Measurements from ENCODE around the gene SPATS2L. TPM values are rescaled to one million over a fixed set of nuclear protein-coding genes. Genes with fewer than 3 reads are reported as not detected.

Gene SPATS2L
- total RNA-seq, 3 donors from 2014 or later = 61.3 to 67.5 (median 64.5) TPM

DNA sequence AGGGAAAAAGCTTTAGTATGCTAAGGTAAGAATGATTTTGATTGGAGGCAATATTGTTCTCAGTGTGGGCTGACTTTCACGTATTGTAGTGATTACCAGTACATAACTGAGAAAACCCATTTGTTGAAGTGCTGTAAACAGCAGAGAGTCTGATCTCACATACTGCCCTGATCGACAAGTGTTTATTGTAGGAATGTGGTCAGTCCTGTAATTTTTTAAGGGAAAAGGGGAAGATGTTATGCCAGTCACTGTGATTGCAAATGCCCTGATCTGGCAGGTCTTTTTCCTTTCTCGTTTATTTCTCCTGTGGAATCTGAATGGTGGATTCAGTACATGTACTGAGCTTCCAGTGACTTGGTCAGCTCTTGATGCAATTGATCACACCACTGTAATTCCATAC is 11.5 kb downstream of the SPATS2L start:
- H3K27ac ChIP-seq = peak overlapping the region in 1 of 2 donors; percentile 41

GRCh38 chr2:200318940-200319435 is 12.5 kb downstream of the SPATS2L start:
- DNase-seq (ENCODE audit: low spot score in 2 of 2) = no peak
- no peaks in the 10 kb centered on the region for H3K27me3 ChIP-seq
- no peak overlapping the region for H3K27ac ChIP-seq
- intact Hi-C loops (cut with DNase I; ENCODE audit: low total_unique reads) = no loop called here
- H3K9me3 ChIP-seq = no peaks in the 10 kb centered on the region
- no peaks in the 10 kb centered on the region for H3K36me3 ChIP-seq
- no peak overlapping the region for H3K4me3 ChIP-seq
- peaks cover 4 to 5% of the 10 kb centered on the region in 2 donors for H3K4me1 ChIP-seq
- TF ChIP-seq POLR2AphosphoS5 (IDR thresholded peaks at IDR 0.05) (no peak), POLR2A (IDR thresholded peaks at IDR 0.05) (no peak)
- TF ChIP-seq, protein P1, sequence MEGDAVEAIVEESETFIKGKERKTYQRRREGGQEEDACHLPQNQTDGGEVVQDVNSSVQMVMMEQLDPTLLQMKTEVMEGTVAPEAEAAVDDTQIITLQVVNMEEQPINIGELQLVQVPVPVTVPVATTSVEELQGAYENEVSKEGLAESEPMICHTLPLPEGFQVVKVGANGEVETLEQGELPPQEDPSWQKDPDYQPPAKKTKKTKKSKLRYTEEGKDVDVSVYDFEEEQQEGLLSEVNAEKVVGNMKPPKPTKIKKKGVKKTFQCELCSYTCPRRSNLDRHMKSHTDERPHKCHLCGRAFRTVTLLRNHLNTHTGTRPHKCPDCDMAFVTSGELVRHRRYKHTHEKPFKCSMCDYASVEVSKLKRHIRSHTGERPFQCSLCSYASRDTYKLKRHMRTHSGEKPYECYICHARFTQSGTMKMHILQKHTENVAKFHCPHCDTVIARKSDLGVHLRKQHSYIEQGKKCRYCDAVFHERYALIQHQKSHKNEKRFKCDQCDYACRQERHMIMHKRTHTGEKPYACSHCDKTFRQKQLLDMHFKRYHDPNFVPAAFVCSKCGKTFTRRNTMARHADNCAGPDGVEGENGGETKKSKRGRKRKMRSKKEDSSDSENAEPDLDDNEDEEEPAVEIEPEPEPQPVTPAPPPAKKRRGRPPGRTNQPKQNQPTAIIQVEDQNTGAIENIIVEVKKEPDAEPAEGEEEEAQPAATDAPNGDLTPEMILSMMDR (IDR thresholded peaks at IDR 0.05) = no peak

More for the DNA sequence above, 11.5 kb downstream of the SPATS2L start:
- TF ChIP-seq POLR2AphosphoS5 (IDR thresholded peaks at IDR 0.05) (no peak), POLR2A (IDR thresholded peaks at IDR 0.05) (no peak)
- TF ChIP-seq, protein P1 (IDR thresholded peaks at IDR 0.05) = no peak
- DNase-seq (ENCODE audit: low spot score in 2 of 2) = no peak
- Histone ChIP-seq H3K4me1 (peaks cover 4 to 5% of the 10 kb centered on the region in 2 donors), H3K27me3 (no peaks in the 10 kb centered on the region), H3K9me3 (no peaks in the 10 kb centered on the region), H3K36me3 (no peaks in the 10 kb centered on the region), H3K4me3 (no peak overlapping the region)
- intact Hi-C loops (cut with DNase I; ENCODE audit: low total_unique reads) = no loop called here

GRCh38 chr2:200319548-200320337 is 13.2 kb downstream of the SPATS2L start:
- Histone ChIP-seq H3K4me3 (no peak overlapping the region), H3K4me1 (peaks cover 4 to 5% of the 10 kb centered on the region in 2 donors), H3K9me3 (no peaks in the 10 kb centered on the region), H3K36me3 (no peaks in the 10 kb centered on the region), H3K27ac (no peak overlapping the region), H3K27me3 (no peaks in the 10 kb centered on the region)
- TF ChIP-seq POLR2A (IDR thresholded peaks at IDR 0.05) (no peak), POLR2AphosphoS5 (IDR thresholded peaks at IDR 0.05) (no peak)
- TF ChIP-seq, protein P1 (IDR thresholded peaks at IDR 0.05) = no peak
- DNase-seq (ENCODE audit: low spot score in 2 of 2) = no peak
- intact Hi-C loops (cut with DNase I; ENCODE audit: low total_unique reads) = no loop called here

DNA sequence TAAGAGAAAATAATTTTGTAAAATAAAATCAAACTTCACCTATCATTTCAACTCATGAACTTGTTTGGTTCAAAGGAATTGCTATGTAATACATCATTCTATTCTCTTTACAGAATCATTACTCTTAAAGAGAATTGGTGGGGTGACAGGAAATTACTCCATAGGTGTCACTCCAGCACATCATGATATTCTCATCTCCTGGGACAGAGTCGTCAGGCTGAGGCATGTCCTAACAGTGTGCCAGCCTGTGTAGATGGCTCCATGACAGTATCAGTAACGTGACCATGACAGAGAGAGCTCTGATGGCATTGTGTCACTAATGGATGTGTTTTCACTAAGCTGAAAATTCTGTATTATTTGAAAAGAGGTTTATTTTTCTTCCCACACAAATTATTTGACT is 13.9 kb downstream of the SPATS2L start:
- Histone ChIP-seq H3K27ac (peak overlapping the region; percentile 20 to 34), H3K4me1 (peaks cover 4 to 5% of the 10 kb centered on the region in 2 donors), H3K9me3 (no peaks in the 10 kb centered on the region), H3K27me3 (no peaks in the 10 kb centered on the region), H3K36me3 (no peaks in the 10 kb centered on the region), H3K4me3 (no peak overlapping the region)
- no peak for DNase-seq (ENCODE audit: low spot score in 2 of 2)
- TF ChIP-seq POLR2AphosphoS5 (IDR thresholded peaks at IDR 0.05) = no peak
- TF ChIP-seq, protein P1 (IDR thresholded peaks at IDR 0.05) = no peak
- no peak for TF ChIP-seq POLR2A (IDR thresholded peaks at IDR 0.05)
- intact Hi-C loops (cut with DNase I; ENCODE audit: low total_unique reads) = no loop called here

DNA sequence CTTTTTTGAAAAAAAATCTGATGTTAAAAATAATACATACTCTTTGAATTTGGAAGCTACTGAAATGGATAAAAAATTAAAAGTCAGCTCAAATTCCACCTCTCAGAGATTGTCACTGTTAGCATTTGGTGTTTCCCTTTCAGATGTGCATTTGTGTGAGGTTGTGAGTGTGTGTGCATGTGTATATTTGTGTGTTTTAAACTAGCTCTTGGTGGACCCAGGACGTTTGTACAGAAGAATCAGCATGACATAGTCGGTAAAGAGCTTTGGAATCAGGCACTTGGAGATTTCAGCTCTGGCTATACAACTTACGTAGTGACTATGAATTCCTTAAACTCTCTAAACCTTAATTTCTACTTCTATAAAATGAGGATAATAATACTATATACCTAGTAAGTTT is 14.5 kb downstream of the SPATS2L start:
- H3K4me1 ChIP-seq = peaks cover 4 to 5% of the 10 kb centered on the region in 2 donors
- H3K27me3 ChIP-seq = no peaks in the 10 kb centered on the region
- intact Hi-C loops (cut with DNase I; ENCODE audit: low total_unique reads) = no loop called here
- no peak overlapping the region for H3K27ac ChIP-seq
- no peak for DNase-seq (ENCODE audit: low spot score in 2 of 2)
- H3K4me3 ChIP-seq = no peak overlapping the region
- no peaks in the 10 kb centered on the region for H3K36me3 ChIP-seq
- TF ChIP-seq POLR2A (IDR thresholded peaks at IDR 0.05) (no peak), POLR2AphosphoS5 (IDR thresholded peaks at IDR 0.05) (no peak)
- TF ChIP-seq, protein P1 (IDR thresholded peaks at IDR 0.05) = no peak
- no peaks in the 10 kb centered on the region for H3K9me3 ChIP-seq

Measured in breast epithelium (tissue), 4 donors.